ENCODE results near the gene EFR3B. TPM values are rescaled to one million over a fixed set of nuclear protein-coding genes. Genes with fewer than 3 reads are reported as not detected.

The EFR3B gene
- total RNA-seq, 3 donors from 2014 or later, result 1.0 to 2.8 (median 1.9) TPM

DNA sequence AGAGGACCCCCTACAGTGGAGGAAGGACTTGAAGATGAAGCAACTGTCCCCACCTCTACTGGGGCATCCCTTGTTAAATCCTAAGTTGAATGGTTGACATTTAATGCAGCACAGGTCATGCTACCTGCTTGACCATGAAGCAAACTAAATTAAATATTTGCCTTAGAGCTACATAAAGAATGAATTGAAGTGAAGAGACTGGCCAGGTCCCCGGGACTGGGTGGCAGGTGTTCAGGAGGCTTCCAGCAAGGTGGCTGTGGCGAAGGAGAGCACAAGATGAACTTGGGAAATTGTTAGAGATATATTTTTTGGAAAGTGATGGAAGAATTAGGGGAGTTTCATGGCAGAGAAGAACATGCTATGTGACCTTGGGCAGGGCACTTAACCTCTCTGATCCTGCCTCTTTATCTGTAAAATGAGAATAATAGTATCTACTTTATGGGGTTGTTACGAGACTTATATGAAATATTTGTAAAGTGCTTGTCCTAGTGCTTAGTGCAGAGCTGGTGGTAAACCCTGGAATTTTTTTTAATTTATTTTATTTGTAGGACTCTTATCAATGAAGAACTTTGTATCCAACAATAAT, 37.3 kb downstream of the EFR3B start:
- no peaks in the 10 kb centered on the region for H3K9me3 ChIP-seq
- peaks cover 3% of the 10 kb centered on the region for H3K4me1 ChIP-seq (ENCODE audit: low read depth)
- ATAC-seq, result no peak
- H3K4me3 ChIP-seq, result no peak overlapping the region
- TF ChIP-seq, protein P1, sequence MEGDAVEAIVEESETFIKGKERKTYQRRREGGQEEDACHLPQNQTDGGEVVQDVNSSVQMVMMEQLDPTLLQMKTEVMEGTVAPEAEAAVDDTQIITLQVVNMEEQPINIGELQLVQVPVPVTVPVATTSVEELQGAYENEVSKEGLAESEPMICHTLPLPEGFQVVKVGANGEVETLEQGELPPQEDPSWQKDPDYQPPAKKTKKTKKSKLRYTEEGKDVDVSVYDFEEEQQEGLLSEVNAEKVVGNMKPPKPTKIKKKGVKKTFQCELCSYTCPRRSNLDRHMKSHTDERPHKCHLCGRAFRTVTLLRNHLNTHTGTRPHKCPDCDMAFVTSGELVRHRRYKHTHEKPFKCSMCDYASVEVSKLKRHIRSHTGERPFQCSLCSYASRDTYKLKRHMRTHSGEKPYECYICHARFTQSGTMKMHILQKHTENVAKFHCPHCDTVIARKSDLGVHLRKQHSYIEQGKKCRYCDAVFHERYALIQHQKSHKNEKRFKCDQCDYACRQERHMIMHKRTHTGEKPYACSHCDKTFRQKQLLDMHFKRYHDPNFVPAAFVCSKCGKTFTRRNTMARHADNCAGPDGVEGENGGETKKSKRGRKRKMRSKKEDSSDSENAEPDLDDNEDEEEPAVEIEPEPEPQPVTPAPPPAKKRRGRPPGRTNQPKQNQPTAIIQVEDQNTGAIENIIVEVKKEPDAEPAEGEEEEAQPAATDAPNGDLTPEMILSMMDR (IDR thresholded peaks at IDR 0.05), result no peak
- intact Hi-C loops (cut with DNase I, micrococcal nuclease), result no loop called here
- no peaks in the 10 kb centered on the region for H3K36me3 ChIP-seq (ENCODE audit: low read depth)
- no peak for DNase-seq

DNA sequence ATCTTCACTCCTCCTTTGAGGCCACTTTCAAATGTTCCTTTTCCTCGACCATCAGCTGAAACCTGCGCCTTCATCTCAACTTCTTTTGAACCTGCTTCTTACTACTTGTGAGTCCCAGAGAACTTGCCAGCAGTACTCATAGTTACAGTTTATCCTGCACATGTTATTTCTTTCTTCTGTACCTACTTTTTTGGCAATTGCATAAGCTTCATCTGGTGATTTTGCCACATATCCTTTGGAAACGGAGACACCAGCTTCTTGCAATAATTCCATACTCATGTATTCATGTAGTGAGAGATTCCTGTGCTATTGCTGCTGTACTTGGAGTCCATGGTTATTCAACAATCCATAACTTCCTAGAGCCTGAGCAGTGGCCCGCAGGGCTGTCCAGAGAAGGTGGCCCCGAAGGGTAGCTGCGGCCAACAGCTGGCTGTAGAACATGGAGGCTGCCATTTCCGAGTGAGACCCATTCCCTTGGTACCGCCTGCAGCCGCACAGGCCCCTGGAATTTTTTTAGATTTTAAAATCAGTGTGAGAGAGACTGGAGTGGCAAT, 39.4 kb downstream of the EFR3B start:
- no peak for ATAC-seq
- no peak for DNase-seq
- H3K4me1 ChIP-seq (ENCODE audit: low read depth), result peaks cover 3% of the 10 kb centered on the region
- no peak overlapping the region for H3K4me3 ChIP-seq
- TF ChIP-seq, protein P1 (IDR thresholded peaks at IDR 0.05), result no peak
- H3K36me3 ChIP-seq (ENCODE audit: low read depth), result no peaks in the 10 kb centered on the region
- intact Hi-C loops (cut with DNase I, micrococcal nuclease), result no loop called here
- no peaks in the 10 kb centered on the region for H3K9me3 ChIP-seq

DNA sequence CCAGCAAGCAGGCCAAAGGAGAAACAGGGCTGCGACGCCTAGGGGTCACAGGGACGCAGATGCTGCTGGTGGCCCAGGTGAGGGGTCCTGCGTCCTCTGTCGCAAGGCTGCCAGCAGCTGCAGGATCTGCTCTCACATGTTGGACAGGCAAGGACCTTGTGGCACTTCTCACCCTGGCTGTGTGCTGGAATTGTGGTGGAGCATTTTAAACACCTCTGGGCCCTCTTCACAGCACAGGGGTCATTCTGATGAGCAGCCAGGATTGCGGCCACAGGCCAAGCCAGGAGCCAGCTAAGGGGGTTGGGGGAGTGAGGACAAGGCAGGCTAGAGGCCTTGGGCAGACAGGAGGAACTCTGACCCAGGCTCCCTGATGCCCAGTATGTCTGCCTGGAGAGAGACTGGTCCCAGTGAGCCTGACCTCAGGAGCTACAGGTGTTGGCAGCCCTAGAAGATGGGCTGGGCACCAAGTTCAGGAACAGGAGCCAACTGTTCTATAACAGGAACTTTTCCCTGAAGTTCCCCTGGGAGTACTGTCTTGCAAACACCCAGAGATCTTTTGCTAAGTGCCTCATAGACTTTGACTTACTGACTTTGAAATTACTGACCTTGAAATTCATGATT, 40.2 kb downstream of the EFR3B start:
- Histone ChIP-seq H3K9me3 (no peaks in the 10 kb centered on the region), H3K4me1 (ENCODE audit: low read depth) (peaks cover 3% of the 10 kb centered on the region), H3K36me3 (ENCODE audit: low read depth) (no peaks in the 10 kb centered on the region), H3K4me3 (no peak overlapping the region)
- TF ChIP-seq, protein P1 (IDR thresholded peaks at IDR 0.05), result no peak
- intact Hi-C loops (cut with DNase I, micrococcal nuclease), result no loop called here
- DNase-seq, result no peak
- no peak for ATAC-seq

DNA sequence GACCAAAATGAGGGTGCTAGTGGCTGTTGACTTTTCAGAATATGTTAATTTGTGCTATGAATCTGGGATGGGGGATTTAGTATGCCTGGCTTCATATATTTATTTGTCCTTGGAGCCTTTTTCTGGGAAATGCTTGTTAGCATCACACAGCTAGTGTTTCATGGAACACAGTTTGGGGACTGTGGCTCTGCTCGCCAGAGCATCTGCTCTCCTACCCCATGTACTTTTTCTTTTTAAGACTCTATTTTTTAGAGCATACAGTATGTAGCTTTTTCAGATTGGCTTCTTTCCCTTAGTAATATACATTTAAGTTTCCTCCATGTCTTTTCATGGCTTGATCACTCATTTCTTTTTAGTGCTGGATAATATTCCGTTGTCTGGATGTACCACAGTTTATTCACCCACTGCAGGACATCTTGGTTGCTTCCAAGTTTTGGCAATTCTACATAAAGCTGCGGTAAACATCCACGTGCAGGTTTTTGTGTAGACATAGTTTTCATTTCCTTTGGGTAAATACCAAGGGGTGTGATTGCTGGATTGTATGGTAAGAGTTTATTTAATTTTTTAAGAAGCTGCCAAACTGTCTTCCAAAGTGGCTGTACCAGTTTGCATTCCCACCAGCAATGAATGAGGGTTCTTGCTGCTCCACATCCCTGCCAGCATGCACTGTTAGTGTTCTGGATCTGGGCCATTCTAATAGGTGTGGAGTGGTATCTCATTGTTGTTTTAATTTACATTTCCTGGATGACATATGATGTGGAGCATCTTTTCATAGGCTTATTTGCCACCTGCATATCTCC, 44.1 kb downstream of the EFR3B start:
- ATAC-seq (no peak), DNase-seq (no peak)
- intact Hi-C loops (cut with DNase I, micrococcal nuclease), result no loop called here
- Histone ChIP-seq H3K4me3 (no peak overlapping the region), H3K4me1 (ENCODE audit: low read depth) (no peaks in the 10 kb centered on the region), H3K9me3 (no peaks in the 10 kb centered on the region), H3K36me3 (ENCODE audit: low read depth) (no peaks in the 10 kb centered on the region)
- TF ChIP-seq, protein P1 (IDR thresholded peaks at IDR 0.05), result no peak

DNA sequence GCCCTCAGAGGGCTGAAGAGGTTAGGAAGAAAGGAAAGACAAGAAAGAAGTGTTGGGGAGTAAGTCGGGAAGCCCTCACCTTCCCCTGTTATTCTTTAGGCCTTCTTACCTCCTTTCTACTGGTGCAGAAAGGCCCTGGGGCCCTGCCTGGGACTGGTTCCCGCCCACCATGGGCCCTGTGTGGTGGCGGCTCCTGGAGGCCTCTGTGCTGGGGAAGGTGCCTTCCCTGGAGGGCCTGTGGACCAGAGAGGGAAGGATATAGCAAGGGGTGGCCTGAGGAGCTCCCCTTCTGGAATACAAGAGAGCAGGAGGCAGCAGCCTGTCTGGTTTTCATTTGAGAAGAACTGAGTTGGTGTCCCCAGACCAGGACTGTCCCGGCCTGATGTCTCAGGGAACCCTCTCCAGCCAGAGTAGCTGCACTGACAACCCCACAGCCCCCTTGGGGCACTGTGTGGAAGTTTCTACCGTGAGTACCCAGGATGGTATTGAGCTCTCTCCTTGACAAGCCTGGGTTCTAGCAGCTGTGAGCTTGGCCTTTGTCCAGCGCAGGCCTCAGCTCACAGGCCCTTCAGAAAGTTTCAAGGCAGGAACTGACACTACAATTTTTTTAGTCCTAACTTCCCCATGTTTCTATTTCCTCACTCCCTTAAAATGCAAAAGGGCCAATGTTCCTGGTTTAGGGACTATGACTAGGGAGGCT, 47.1 kb downstream of the EFR3B start:
- Histone ChIP-seq H3K36me3 (ENCODE audit: low read depth) (no peaks in the 10 kb centered on the region), H3K9me3 (no peaks in the 10 kb centered on the region), H3K4me3 (no peak overlapping the region), H3K4me1 (ENCODE audit: low read depth) (no peaks in the 10 kb centered on the region)
- no peak for ATAC-seq
- no peak for DNase-seq
- TF ChIP-seq, protein P1 (IDR thresholded peaks at IDR 0.05), result no peak
- intact Hi-C loops (cut with DNase I, micrococcal nuclease), result no loop called here

Measured in mucosa of descending colon (tissue), 3 donors.